K562 (cell line): ENCODE results near the gene GDF7. TPM values are rescaled to one million over a fixed set of nuclear protein-coding genes. Genes with fewer than 3 reads are reported as not detected.
A peak's percentile ranks its signal among the peaks of the same experiment; 100 is the strongest.

Source experiments
- ASH1L ChIP-seq: fragments of 450-650 bp; IDR thresholded peaks from 2 replicates; pipeline ENCODE4 v1.6.1; 2018; ENCODE audit warnings: borderline replicate concordance, mild to moderate bottlenecking, low read depth; ENCODE audit not compliant: partially characterized antibody
- ID3 ChIP-seq, 2 experiments: fragments of 250-450 bp in 1 of 2; fragments of 450-650 bp in 1 of 2; sonication (Bioruptor Pico) in 1 of 2; IDR thresholded peaks; 2 replicates each; pipeline versions ENCODE4 v1.6.1 to v1.8.0; 2016 to 2021; ENCODE audit warnings: mild to moderate bottlenecking in 2 of 2, moderate library complexity in 2 of 2, missing compliant biosample characterization in 1 of 2, missing genetic modification characterization in 1 of 2
- JUN ChIP-seq, 2 experiments: sonication (generic) in 1 of 2; formaldehyde crosslinking in 1 of 2; IDR thresholded peaks; 2 replicates each; pipeline versions ENCODE4 v1.6.1 to v1.8.0; 2012 to 2022; ENCODE audit warnings: borderline replicate concordance in 2 of 2, mild to moderate bottlenecking in 2 of 2, improper control_type of control experiment in 1 of 2, low read depth in 1 of 2, low read length in 1 of 2, missing genetic modification reagents in 1 of 2
- RHOXF2B ChIP-seq: fragments of 250-450 bp; sonication (Bioruptor Pico); conservative IDR thresholded peaks from 2 replicates; pipeline ENCODE4 v1.5.1; 2021
- ZNF609 ChIP-seq: sonication (generic); formaldehyde crosslinking; IDR thresholded peaks from 2 replicates; pipeline ENCODE4 v1.8.1; 2023; ENCODE audit warnings: missing genetic modification reagents, mild to moderate bottlenecking, borderline replicate concordance
- ZNF707 ChIP-seq: fragments of 250-450 bp; sonication (Bioruptor Pico); conservative IDR thresholded peaks from 2 replicates; pipeline ENCODE4 v1.8.0; 2022; ENCODE audit warnings: inconsistent platforms, mild to moderate bottlenecking, moderate library complexity
- polyA plus RNA-seq, 8 experiments: library from polyadenylated mRNA; depleted of rRNA in 4 of 8; stranded (reverse) in 5 of 8; unstranded in 3 of 8; fragments of >200 nt; fragmentation: Nextera tagmentation in 2 of 8; fragmentation: Illumina TruSeq in 1 of 8; extraction: Ambion mirVana in 2 of 8; extraction: Trizol in 1 of 8; gene quantifications; 2 replicates each; pipeline versions ENCODE4 v1.2.1 to v1.2.3, GENCODE V29; 2011 to 2014; ENCODE audit warnings: inconsistent platforms in 1 of 8, missing spikeins in 1 of 8
- total RNA-seq, 7 experiments: library from RNA; depleted of rRNA in 6 of 7; stranded (reverse); fragments of >200 nt in 6 of 7; fragmentation: Illumina TruSeq in 2 of 7; extraction: Trizol in 2 of 7; gene quantifications; 2 replicates each; pipeline versions ENCODE4 v1.2.1 to v1.2.3, GENCODE V29; 2011 to 2021; ENCODE audit warnings: low replicate concordance in 1 of 7
- TF ChIP-seq, protein P1 (sequence below): sonication (generic); formaldehyde crosslinking; IDR thresholded peaks from 2 replicates; pipeline ENCODE4 v1.8.1; 2023; ENCODE audit warnings: mild to moderate bottlenecking, missing genetic modification reagents
- TF ChIP-seq, protein P2 (sequence below): fragments of 150-350 bp; IDR thresholded peaks from 2 replicates; pipeline ENCODE4 v1.6.1; 2014; ENCODE audit warnings: low read depth, mild to moderate bottlenecking, low read length, borderline replicate concordance
- TF ChIP-seq, protein P3 (sequence below): fragments of 150-350 bp; conservative IDR thresholded peaks from 2 replicates; pipeline ENCODE4 v1.6.1; 2014; ENCODE audit warnings: low read length

The GDF7 gene
- total and polyA plus RNA-seq, 9 of the 15 experiments (the other 6 are each of a cell fraction or from before 2014, with no cell fraction given): 0.01 TPM; not detected in 7

- TF ChIP-seq, protein P1, sequence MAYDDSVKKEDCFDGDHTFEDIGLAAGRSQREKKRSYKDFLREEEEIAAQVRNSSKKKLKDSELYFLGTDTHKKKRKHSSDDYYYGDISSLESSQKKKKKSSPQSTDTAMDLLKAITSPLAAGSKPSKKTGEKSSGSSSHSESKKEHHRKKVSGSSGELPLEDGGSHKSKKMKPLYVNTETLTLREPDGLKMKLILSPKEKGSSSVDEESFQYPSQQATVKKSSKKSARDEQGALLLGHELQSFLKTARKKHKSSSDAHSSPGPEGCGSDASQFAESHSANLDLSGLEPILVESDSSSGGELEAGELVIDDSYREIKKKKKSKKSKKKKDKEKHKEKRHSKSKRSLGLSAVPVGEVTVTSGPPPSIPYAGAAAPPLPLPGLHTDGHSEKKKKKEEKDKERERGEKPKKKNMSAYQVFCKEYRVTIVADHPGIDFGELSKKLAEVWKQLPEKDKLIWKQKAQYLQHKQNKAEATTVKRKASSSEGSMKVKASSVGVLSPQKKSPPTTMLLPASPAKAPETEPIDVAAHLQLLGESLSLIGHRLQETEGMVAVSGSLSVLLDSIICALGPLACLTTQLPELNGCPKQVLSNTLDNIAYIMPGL (CRISPR knock-in tag): peak; percentile 48; the same call in 1 of the 2 replicates
- no peak for TF ChIP-seq ZNF609 (CRISPR knock-in tag)
- no peak for TF ChIP-seq ASH1L
- TF ChIP-seq, protein P2, sequence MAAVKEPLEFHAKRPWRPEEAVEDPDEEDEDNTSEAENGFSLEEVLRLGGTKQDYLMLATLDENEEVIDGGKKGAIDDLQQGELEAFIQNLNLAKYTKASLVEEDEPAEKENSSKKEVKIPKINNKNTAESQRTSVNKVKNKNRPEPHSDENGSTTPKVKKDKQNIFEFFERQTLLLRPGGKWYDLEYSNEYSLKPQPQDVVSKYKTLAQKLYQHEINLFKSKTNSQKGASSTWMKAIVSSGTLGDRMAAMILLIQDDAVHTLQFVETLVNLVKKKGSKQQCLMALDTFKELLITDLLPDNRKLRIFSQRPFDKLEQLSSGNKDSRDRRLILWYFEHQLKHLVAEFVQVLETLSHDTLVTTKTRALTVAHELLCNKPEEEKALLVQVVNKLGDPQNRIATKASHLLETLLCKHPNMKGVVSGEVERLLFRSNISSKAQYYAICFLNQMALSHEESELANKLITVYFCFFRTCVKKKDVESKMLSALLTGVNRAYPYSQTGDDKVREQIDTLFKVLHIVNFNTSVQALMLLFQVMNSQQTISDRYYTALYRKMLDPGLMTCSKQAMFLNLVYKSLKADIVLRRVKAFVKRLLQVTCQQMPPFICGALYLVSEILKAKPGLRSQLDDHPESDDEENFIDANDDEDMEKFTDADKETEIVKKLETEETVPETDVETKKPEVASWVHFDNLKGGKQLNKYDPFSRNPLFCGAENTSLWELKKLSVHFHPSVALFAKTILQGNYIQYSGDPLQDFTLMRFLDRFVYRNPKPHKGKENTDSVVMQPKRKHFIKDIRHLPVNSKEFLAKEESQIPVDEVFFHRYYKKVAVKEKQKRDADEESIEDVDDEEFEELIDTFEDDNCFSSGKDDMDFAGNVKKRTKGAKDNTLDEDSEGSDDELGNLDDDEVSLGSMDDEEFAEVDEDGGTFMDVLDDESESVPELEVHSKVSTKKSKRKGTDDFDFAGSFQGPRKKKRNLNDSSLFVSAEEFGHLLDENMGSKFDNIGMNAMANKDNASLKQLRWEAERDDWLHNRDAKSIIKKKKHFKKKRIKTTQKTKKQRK: no peak
- peak; percentile 29; the same call in 1 of the 2 replicates for TF ChIP-seq JUN (IDR thresholded peaks at IDR 0.05; ENCODE audit: borderline replicate concordance, low read depth, low read length)
- no peak; the same call in 1 of the 2 replicates for TF ChIP-seq JUN (CRISPR knock-in tag; IDR thresholded peaks at IDR 0.05; ENCODE audit: borderline replicate concordance)
- TF ChIP-seq, protein P3, sequence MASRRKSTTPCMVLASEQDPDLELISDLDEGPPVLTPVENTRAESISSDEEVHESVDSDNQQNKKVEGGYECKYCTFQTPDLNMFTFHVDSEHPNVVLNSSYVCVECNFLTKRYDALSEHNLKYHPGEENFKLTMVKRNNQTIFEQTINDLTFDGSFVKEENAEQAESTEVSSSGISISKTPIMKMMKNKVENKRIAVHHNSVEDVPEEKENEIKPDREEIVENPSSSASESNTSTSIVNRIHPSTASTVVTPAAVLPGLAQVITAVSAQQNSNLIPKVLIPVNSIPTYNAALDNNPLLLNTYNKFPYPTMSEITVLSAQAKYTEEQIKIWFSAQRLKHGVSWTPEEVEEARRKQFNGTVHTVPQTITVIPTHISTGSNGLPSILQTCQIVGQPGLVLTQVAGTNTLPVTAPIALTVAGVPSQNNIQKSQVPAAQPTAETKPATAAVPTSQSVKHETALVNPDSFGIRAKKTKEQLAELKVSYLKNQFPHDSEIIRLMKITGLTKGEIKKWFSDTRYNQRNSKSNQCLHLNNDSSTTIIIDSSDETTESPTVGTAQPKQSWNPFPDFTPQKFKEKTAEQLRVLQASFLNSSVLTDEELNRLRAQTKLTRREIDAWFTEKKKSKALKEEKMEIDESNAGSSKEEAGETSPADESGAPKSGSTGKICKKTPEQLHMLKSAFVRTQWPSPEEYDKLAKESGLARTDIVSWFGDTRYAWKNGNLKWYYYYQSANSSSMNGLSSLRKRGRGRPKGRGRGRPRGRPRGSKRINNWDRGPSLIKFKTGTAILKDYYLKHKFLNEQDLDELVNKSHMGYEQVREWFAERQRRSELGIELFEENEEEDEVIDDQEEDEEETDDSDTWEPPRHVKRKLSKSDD: no peak
- TF ChIP-seq ID3 (CRISPR knock-in tag; IDR thresholded peaks at IDR 0.05): no peak
- no peak for TF ChIP-seq ID3 (tag; IDR thresholded peaks at IDR 0.05)
- TF ChIP-seq ZNF707 (CRISPR knock-in tag): no peak
- TF ChIP-seq RHOXF2B (CRISPR knock-in tag): no peak
Observed at GRCh38 chr2:20650877-20651730, 15.8 kb upstream of the GDF7 start, which contains the start of gene HS1BP3 (continued).
